Sigmoid colon (tissue), 7 donors: ENCODE measurements around the gene FNDC11. TPM values are rescaled to one million over a fixed set of nuclear protein-coding genes. Genes with fewer than 3 reads are reported as not detected.

Experiments
- DNase-seq: peaks from one replicate; pipeline ENCODE4 v3.0.0-alpha.2; 2019
- H3K27ac ChIP-seq, 4 donors: fragments of 200-600 bp; sonication (generic); one replicate each; pipeline ENCODE4 v1.5.1; 2016 to 2019; ENCODE audit warnings: mild to moderate bottlenecking in 1 of 4
- H3K27me3 ChIP-seq, 3 donors: fragments of 200-600 bp; sonication (generic); one replicate each; pipeline ENCODE4 v1.5.1; 2019; ENCODE audit warnings: mild to moderate bottlenecking in 1 of 3
- H3K36me3 ChIP-seq, 4 donors: fragments of 200-600 bp; sonication (generic); one replicate each; pipeline ENCODE4 v1.5.1; 2016 to 2019
- H3K4me1 ChIP-seq, 4 donors: fragments of 200-600 bp; sonication (generic); one replicate each; pipeline ENCODE4 v1.5.1; 2017 to 2019
- H3K4me3 ChIP-seq, 4 donors: fragments of 200-600 bp; sonication (generic); one replicate each; pipeline ENCODE4 v1.5.1; 2017 to 2019; ENCODE audit warnings: mild to moderate bottlenecking in 2 of 4, moderate library complexity in 1 of 4
- H3K9me3 ChIP-seq, 4 donors: fragments of 200-600 bp in 3 of 4; sonication (generic) in 3 of 4; one replicate each; pipeline versions ENCODE4 v1.5.1 to v1.6.1; 2013 to 2019
- EP300 ChIP-seq, 4 donors: sonication (generic); formaldehyde crosslinking; IDR thresholded peaks; one replicate each; pipeline ENCODE4 v1.6.1; 2017; ENCODE audit warnings: antibody characterized with exemption in 4 of 4
- POLR2A ChIP-seq, 2 donors: fragments of 450-650 bp; IDR thresholded peaks; one replicate each; pipeline ENCODE4 v1.6.1; 2016; ENCODE audit warnings: antibody characterized with exemption in 2 of 2, mild to moderate bottlenecking in 2 of 2, moderate library complexity in 2 of 2
- POLR2AphosphoS5 ChIP-seq, 4 donors: sonication (generic); formaldehyde crosslinking; IDR thresholded peaks; one replicate each; pipeline ENCODE4 v1.6.1; 2017; ENCODE audit warnings: antibody characterized with exemption in 4 of 4
- WGBS, 2 donors: extraction: QIAGEN DNeasy Blood & Tissue Kit; methylation state at CpG; one replicate each; pipeline ENCODE4 v1.1.7; 2013; 5-methylcytosine and 5-hydroxymethylcytosine counted together
- intact Hi-C: fragments of 100-400 bp; cut with DNase I; formaldehyde crosslinking; loops from one replicate; pipeline ENCODE4 v1.15.1; 2023
- polyA plus RNA-seq, 3 donors: library from polyadenylated mRNA; stranded (reverse); fragments of 200-250 nt; gene quantifications; one replicate each; pipeline ENCODE4 v1.2.3, GENCODE V29; 2013
- total RNA-seq, 4 donors: library from RNA; depleted of rRNA; stranded (reverse); fragments of >200 nt; gene quantifications; one replicate each; pipeline ENCODE4 v1.1.0, GENCODE V29; 2016
- TF ChIP-seq, protein P1 (sequence below), 4 experiments: fragments of 450-650 bp in 3 of 4; fragments of 200-600 bp in 1 of 4; IDR thresholded peaks; one replicate each; pipeline ENCODE4 v1.5.1; 2016 to 2019; ENCODE audit warnings: antibody characterized with exemption in 4 of 4, mild to moderate bottlenecking in 3 of 4, moderate library complexity in 2 of 4
- donor health status: healthy with polysubstance abuse.
- donor health status: Bipolar disorder and iron deficiency.
- donor health status: healthy.

Gene FNDC11
- total and polyA plus RNA-seq, 7 donors, result under 0.01 to 0.55 (median 0.41) TPM; not detected in 1

DNA sequence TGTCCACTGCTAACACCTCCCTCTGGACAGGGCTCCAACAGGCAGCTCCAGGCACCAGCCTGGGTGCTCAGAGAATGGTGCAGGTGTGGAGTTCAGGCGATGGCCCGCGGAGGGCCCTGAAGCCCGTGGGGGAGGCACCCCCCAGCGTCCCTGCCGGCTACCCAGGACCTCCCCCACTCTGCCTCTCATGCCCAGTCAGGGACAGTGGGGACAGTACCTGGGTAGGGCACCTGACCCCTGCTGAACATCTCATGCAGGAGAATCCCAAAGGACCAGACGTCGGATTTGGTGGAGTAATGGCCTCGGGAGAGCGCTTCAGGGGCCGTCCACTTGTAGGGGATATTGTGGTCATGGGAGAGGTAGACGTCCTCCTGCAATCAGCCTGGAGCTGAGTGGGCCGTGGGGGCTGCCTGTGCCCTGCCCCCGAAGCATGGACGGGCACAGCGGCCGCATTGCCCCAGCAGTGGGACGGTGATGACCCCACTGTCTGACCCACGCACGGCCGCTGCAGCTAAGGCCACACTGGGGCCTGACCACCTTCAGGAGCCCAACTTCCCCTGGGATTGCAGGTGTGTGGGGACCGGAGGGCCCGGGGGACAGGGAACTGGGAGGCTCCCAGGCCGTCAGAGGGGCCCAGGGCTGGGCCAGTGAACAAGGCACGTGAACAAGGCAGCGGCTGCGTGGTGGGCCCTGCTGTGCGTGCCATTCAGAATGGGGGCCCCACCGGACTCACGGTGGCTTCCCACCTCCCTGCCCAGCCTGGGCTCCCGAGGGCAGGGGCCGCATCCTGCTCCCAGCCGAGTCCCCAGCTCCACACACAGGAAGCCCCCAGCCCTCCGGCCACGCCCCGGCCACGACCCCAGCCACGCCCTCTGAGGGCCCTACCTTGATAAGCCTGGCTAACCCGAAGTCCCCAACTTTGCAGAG lies 23.8 kb upstream of the FNDC11 start:
- TF ChIP-seq EP300 (IDR thresholded peaks at IDR 0.05) (no peak), POLR2A (IDR thresholded peaks at IDR 0.05) (no peak), POLR2AphosphoS5 (IDR thresholded peaks at IDR 0.05) (no peak)
- TF ChIP-seq, protein P1, sequence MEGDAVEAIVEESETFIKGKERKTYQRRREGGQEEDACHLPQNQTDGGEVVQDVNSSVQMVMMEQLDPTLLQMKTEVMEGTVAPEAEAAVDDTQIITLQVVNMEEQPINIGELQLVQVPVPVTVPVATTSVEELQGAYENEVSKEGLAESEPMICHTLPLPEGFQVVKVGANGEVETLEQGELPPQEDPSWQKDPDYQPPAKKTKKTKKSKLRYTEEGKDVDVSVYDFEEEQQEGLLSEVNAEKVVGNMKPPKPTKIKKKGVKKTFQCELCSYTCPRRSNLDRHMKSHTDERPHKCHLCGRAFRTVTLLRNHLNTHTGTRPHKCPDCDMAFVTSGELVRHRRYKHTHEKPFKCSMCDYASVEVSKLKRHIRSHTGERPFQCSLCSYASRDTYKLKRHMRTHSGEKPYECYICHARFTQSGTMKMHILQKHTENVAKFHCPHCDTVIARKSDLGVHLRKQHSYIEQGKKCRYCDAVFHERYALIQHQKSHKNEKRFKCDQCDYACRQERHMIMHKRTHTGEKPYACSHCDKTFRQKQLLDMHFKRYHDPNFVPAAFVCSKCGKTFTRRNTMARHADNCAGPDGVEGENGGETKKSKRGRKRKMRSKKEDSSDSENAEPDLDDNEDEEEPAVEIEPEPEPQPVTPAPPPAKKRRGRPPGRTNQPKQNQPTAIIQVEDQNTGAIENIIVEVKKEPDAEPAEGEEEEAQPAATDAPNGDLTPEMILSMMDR (IDR thresholded peaks at IDR 0.05), result no peak
- 74 to 79% methylated on average over 39 of the region's 39 CpGs for WGBS, 2 donors

DNA sequence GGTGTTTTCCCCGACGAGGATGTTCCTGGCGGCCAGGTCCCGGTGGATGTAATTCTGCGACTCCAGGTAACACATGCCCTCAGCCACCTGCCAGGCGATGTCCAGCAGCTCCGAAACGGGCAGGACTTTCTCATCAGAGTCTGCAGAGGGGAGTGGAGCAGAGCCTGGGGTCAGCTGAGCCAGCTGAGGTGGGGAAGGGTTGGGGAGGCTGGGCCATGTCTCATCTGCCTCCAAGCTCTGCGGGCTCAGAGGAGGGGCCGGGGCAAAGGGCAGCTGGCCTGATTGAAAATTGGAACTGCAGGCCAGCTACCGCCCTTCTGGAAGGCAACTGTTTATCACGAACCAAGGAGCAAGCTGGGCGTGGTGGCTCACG lies 23.2 kb upstream of the FNDC11 start:
- 20 to 66% methylated on average over 14 of the region's 14 CpGs for WGBS, 2 donors
- H3K36me3 ChIP-seq, result no peaks in the 10 kb centered on the region
- no peaks in the 10 kb centered on the region for H3K4me1 ChIP-seq
- intact Hi-C loops, result no loop called here
- H3K9me3 ChIP-seq, result no peaks in the 10 kb centered on the region
- no peak overlapping the region for H3K4me3 ChIP-seq
- peaks cover 11 to 33% (median 26%) of the 10 kb centered on the region in 3 donors for H3K27me3 ChIP-seq
- no peak overlapping the region for H3K27ac ChIP-seq
- no peak for DNase-seq
- TF ChIP-seq POLR2AphosphoS5 (IDR thresholded peaks at IDR 0.05), result no peak
- TF ChIP-seq, protein P1 (IDR thresholded peaks at IDR 0.05), result no peak
- no peak for TF ChIP-seq POLR2A (IDR thresholded peaks at IDR 0.05)
- no peak for TF ChIP-seq EP300 (IDR thresholded peaks at IDR 0.05)

More for the DNA sequence above, 23.8 kb upstream of the FNDC11 start:
- H3K27me3 ChIP-seq, result peaks cover 9 to 29% (median 22%) of the 10 kb centered on the region in 3 donors
- intact Hi-C loops, result no loop called here
- no peaks in the 10 kb centered on the region for H3K9me3 ChIP-seq
- no peaks in the 10 kb centered on the region for H3K4me1 ChIP-seq
- no peak overlapping the region for H3K4me3 ChIP-seq
- no peaks in the 10 kb centered on the region for H3K36me3 ChIP-seq
- no peak overlapping the region for H3K27ac ChIP-seq
- no peak for DNase-seq

DNA sequence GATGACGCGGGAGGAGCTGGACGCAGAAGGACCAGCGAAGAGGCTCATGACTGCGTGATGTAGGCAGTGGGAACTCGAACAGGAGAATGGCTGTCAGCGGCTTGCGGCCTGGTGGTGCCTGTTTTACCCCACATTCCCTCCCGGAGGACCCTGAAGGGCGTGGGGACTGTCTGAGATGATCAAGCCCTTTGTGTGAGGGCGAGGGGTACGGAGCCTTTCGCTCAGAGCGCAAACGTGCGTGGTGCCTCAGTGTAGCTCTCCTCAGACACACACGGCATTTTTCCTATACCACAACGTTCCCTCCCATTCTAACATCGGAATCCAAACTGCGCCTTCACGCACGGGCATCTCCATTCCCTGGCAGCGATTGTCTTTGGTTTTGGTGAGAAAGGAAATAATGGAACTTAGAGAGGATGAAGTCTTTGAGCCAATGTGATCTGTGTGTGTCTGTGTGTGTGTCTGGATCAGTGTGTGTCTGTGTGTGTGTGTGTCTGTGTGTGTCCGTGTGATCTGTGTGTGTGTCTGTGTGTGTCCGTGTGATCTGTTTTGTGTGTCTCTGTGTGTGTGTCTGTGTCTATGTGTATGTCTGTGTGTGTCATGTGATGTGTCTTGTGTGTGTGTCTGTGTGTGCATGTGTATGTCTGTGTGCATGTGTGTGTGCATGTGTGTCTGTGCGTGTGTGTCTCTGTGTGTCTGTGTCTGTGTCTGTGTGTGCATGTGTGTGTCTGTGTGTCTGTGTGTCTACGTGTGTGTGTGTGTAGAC lies 22.1 kb upstream of the FNDC11 start:
- intact Hi-C loops, result no loop called here
- DNase-seq, result no peak
- WGBS, 2 donors, result 87 to 88% methylated on average over 27 of the region's 27 CpGs

DNA sequence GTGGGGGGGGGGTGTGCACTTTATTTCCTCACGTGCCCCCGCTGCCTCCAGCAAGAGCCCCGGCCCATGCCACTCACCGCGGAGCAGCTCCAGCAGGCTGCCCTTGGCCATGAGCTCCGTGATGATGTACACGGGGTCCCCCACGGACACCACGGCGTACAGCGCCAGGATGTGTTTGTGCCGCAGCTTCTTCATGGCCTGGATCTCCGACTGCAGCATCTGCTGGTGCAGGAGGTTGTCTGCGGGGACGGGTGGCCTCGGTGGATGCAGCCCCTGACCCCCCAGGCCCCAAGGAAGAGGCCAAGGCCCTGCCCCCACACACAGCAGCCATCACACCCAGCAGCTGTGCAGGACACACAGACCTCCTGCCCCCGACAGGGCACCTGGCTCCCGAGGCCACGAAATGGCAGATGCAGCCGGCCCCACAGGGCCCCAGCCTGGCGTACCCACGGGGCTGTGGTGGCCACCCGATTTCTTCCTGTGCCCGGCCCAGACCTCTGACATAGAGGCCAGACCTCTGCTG lies 21.4 kb upstream of the FNDC11 start:
- Histone ChIP-seq H3K36me3 (no peaks in the 10 kb centered on the region), H3K27ac (no peak overlapping the region), H3K9me3 (no peaks in the 10 kb centered on the region), H3K4me1 (peaks cover 0 to 1% (median under 1%) of the 10 kb centered on the region in 4 donors), H3K4me3 (no peak overlapping the region), H3K27me3 (peaks cover 11 to 49% (median 40%) of the 10 kb centered on the region in 3 donors)
- intact Hi-C loops, result no loop called here
- 81 to 88% methylated on average over 24 of the region's 24 CpGs for WGBS, 2 donors
- TF ChIP-seq POLR2A (IDR thresholded peaks at IDR 0.05), result no peak
- TF ChIP-seq, protein P1 (IDR thresholded peaks at IDR 0.05), result no peak
- TF ChIP-seq POLR2AphosphoS5 (IDR thresholded peaks at IDR 0.05), result no peak
- no peak for TF ChIP-seq EP300 (IDR thresholded peaks at IDR 0.05)
- no peak for DNase-seq

More for the DNA sequence above, 22.1 kb upstream of the FNDC11 start:
- H3K27ac ChIP-seq, result no peak overlapping the region
- peaks cover 11 to 43% (median 34%) of the 10 kb centered on the region in 3 donors for H3K27me3 ChIP-seq
- no peak overlapping the region for H3K4me3 ChIP-seq
- H3K36me3 ChIP-seq, result no peaks in the 10 kb centered on the region
- peak in 1 of 4 donors; percentile 6 for TF ChIP-seq POLR2AphosphoS5 (IDR thresholded peaks at IDR 0.05)
- TF ChIP-seq EP300 (IDR thresholded peaks at IDR 0.05), result no peak
- no peaks in the 10 kb centered on the region for H3K9me3 ChIP-seq
- H3K4me1 ChIP-seq, result no peaks in the 10 kb centered on the region
